ENCODE results near the gene PPP1R3C.

DNA sequence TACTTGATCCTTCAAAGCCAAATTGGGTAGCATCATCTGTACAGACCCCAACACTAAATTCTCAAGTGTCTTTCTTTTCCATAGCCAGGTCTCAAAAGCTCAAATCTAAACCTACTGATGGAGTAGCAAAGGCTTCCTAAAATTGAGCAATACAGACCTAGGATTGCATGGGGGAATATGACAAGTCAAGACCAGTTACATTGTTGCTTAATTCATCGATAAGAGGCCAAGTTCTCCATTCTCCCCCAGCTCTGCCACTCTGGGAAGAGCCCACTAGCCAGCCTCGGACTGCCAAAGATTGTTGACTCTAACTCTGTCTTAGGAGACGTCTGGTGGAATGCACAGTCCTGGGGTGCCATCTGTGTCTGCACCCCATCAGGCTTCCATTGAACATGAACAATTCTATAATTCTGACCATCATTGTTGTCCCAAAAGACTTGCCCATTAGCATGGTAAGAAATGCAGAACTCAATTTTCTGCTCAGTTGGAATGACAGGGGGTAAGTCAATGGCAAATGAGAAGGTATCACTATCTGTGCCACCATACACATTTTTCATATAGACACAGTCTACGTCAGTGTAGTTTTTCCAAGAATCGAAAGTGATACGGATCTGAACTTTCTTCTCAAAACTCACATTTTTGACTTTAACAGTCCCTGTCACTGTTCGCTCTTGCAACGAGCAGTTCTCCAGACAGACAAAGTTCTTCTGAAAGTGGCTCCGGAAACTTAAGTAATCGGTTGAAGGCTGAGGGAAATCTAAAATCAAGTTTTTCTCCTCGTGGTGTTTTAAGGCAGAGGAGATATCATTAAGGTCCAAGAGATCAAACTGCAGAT, 2.9 kb downstream of the PPP1R3C start:
- TF ChIP-seq EZH2 (IDR thresholded peaks at IDR 0.05; ENCODE audit: borderline replicate concordance, insufficient read depth, low read length, poor library complexity, severe bottlenecking), result no peak
- TF ChIP-seq, protein P1, sequence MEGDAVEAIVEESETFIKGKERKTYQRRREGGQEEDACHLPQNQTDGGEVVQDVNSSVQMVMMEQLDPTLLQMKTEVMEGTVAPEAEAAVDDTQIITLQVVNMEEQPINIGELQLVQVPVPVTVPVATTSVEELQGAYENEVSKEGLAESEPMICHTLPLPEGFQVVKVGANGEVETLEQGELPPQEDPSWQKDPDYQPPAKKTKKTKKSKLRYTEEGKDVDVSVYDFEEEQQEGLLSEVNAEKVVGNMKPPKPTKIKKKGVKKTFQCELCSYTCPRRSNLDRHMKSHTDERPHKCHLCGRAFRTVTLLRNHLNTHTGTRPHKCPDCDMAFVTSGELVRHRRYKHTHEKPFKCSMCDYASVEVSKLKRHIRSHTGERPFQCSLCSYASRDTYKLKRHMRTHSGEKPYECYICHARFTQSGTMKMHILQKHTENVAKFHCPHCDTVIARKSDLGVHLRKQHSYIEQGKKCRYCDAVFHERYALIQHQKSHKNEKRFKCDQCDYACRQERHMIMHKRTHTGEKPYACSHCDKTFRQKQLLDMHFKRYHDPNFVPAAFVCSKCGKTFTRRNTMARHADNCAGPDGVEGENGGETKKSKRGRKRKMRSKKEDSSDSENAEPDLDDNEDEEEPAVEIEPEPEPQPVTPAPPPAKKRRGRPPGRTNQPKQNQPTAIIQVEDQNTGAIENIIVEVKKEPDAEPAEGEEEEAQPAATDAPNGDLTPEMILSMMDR (IDR thresholded peaks at IDR 0.05; ENCODE audit: poor library complexity, severe bottlenecking), result no peak
- TF ChIP-seq EP300 (conservative IDR thresholded peaks at IDR 0.05; ENCODE audit: poor library complexity, severe bottlenecking), result no peak
